Brain microvascular endothelial cell (primary cell): ENCODE data around the gene SRRM2.

Experiments used
- DNase-seq: peaks from one replicate; pipeline ENCODE4 v3.0.0-alpha.2; 2020
- H3K27ac ChIP-seq: fragments of 250-450 bp; sonication (Bioruptor Pico); 2 replicates; pipeline ENCODE4 v1.5.1; 2020; ENCODE audit warnings: mild to moderate bottlenecking, moderate library complexity
- H3K27me3 ChIP-seq: fragments of 250-450 bp; sonication (Bioruptor Pico); replicated peaks from 2 replicates; pipeline ENCODE4 v1.5.1; 2020; ENCODE audit warnings: mild to moderate bottlenecking
- H3K36me3 ChIP-seq: fragments of 250-450 bp; sonication (Bioruptor Pico); replicated peaks from 2 replicates; pipeline ENCODE4 v1.5.1; 2020; ENCODE audit warnings: mild to moderate bottlenecking
- H3K4me3 ChIP-seq: 2 replicates; pipeline ENCODE4 v1.5.1; 2011; ENCODE audit warnings: low read depth, mild to moderate bottlenecking, control low read depth, low read length, moderate library complexity
- in situ Hi-C: cut with HindIII; loops from 2 replicates; pipeline ENCODE4 v1.10.0; 2017; ENCODE audit warnings: low sequenced_read_pairs, low pct_ligation_motif_present
- TF ChIP-seq, protein P1 (sequence below): IDR thresholded peaks from 2 replicates; pipeline ENCODE4 v1.5.1; 2011; ENCODE audit warnings: low read depth, mild to moderate bottlenecking, moderate library complexity, low read length, control low read depth, inconsistent platforms; ENCODE audit errors: missing control alignments

Gene SRRM2

DNA sequence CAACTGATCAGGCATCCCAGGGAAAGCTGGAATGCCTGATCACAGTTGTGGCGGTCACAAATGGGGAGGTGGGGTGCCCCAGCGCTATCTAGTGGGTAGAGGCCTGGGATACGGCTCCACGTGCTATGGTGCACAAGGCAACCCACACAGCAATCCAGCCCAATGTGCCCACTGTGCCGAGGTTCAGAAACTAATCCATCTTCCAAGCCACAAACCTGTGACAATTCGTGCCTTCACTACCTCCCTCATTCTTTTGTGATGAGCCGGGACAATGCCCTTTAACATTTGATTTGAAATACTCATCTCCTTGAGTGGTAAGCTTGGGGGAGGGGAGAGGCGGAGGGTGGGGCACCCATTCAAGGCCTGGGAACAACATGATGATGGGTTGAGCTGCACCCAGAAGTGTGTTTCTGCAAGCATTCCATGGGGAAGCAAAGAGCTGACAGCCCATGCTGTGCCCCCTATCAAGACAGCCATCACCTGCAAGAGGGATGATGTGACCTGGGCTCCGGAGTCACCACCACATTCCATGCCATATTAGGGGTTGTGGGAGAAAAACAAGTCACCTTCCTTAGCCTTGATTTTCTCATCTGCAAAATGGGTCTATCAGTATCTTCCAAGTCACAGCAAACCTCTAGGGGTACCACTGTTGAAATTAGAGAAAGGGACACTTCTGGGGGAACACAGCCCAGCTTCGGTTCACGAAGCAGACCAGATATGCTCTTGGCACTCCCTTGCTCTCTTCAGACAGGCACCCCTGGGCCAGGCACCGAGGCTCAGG is 20.9 kb downstream of the SRRM2 start:
- Histone ChIP-seq H3K27ac (no peak overlapping the region), H3K27me3 (no peaks in the 10 kb centered on the region), H3K4me3 (no peak overlapping the region), H3K36me3 (peaks cover 58% of the 10 kb centered on the region)
- in situ Hi-C loops: no loop called here
- no peak for DNase-seq
- TF ChIP-seq, protein P1, sequence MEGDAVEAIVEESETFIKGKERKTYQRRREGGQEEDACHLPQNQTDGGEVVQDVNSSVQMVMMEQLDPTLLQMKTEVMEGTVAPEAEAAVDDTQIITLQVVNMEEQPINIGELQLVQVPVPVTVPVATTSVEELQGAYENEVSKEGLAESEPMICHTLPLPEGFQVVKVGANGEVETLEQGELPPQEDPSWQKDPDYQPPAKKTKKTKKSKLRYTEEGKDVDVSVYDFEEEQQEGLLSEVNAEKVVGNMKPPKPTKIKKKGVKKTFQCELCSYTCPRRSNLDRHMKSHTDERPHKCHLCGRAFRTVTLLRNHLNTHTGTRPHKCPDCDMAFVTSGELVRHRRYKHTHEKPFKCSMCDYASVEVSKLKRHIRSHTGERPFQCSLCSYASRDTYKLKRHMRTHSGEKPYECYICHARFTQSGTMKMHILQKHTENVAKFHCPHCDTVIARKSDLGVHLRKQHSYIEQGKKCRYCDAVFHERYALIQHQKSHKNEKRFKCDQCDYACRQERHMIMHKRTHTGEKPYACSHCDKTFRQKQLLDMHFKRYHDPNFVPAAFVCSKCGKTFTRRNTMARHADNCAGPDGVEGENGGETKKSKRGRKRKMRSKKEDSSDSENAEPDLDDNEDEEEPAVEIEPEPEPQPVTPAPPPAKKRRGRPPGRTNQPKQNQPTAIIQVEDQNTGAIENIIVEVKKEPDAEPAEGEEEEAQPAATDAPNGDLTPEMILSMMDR: no peak

DNA sequence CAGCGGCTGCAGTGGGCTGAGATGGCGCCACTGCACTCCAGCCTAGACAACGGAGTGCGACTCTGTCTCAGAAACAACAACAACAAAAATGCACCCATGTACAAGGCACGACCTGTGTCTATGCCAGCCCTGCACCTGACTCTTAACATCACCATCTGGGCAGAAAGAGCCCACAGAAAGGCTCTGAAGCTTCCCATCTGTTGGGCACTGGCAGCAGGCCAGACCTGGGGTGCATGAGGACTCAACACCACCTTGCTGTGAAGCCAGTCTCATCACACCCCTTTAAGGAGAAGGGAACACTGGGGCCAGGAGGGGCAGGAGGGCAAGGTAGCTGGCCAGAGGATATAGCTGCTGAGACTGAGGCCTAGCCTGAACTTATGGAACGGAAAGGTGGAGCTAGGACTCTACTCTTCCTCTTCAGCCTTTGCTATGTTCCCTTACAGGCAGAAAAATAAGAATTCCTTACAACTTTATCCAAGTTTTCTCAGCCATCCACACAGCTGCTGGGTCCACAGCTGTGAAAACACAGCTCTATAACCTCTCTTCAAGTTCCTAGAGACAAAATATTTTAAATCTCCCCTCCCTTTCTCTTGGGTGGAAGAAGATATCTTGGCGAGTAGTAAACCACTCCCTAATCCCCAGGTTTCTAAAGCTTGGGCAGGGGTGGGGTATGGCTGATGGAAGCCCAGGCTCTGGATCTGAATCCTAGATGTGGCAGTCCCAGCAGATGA is 21.9 kb downstream of the SRRM2 start:
- no peaks in the 10 kb centered on the region for H3K27me3 ChIP-seq
- DNase-seq: no peak
- no peak overlapping the region for H3K4me3 ChIP-seq
- in situ Hi-C loops: no loop called here
- H3K27ac ChIP-seq: no peak overlapping the region
- peaks cover 48% of the 10 kb centered on the region for H3K36me3 ChIP-seq
- TF ChIP-seq, protein P1: no peak

DNA sequence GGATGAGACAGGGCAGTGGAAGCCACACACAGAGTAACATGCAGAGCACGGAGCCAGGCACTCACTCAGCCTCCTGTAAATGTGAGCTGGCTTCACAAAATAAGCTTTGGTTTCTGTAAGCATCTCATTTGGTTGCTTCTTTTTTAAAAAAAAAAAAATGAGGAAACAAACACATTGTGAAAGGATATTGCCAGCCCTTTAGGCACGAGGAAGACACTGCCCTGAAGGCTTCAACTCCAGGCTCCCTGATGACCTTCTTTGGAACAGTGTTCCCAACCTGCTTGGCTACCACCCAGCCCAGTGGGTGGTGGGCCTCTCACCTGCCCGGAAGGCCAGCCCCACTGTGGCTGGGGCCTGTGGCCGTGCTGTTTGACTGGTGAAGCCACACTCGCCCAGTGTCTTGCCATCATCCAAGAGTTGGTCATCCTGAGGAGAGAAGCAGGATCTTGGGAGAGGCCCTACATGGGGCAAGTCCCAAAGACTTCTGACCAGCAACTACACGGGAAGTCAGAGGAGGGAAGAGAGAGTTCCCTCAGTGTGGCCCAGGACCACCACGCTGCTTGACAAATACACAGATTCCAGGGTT is 22.8 kb downstream of the SRRM2 start:
- DNase-seq: no peak
- TF ChIP-seq, protein P1: no peak
- Histone ChIP-seq H3K36me3 (peaks cover 39% of the 10 kb centered on the region), H3K27ac (no peak overlapping the region), H3K4me3 (no peak overlapping the region), H3K27me3 (no peaks in the 10 kb centered on the region)
- in situ Hi-C loops: no loop called here

GRCh38 chr16:2775765-2776499 is 23.5 kb downstream of the SRRM2 start:
- in situ Hi-C loops: no loop called here
- TF ChIP-seq, protein P1: no peak
- H3K36me3 ChIP-seq: peaks cover 34% of the 10 kb centered on the region
- no peak for DNase-seq
- H3K27me3 ChIP-seq: no peaks in the 10 kb centered on the region
- no peak overlapping the region for H3K27ac ChIP-seq
- H3K4me3 ChIP-seq: peak overlapping the region; percentile 89

- Histone ChIP-seq H3K27ac (peak overlapping the region; percentile 70), H3K27me3 (no peaks in the 10 kb centered on the region), H3K36me3 (peaks cover 28% of the 10 kb centered on the region), H3K4me3 (peak overlapping the region; percentile 89)
- no peak for DNase-seq
- in situ Hi-C loops: no loop called here
- TF ChIP-seq, protein P1: no peak
Measured at GRCh38 chr16:2776500-2777139, 24.2 kb downstream of the SRRM2 start.
